ENCODE results near the gene PRSS50.

The PRSS50 gene

DNA sequence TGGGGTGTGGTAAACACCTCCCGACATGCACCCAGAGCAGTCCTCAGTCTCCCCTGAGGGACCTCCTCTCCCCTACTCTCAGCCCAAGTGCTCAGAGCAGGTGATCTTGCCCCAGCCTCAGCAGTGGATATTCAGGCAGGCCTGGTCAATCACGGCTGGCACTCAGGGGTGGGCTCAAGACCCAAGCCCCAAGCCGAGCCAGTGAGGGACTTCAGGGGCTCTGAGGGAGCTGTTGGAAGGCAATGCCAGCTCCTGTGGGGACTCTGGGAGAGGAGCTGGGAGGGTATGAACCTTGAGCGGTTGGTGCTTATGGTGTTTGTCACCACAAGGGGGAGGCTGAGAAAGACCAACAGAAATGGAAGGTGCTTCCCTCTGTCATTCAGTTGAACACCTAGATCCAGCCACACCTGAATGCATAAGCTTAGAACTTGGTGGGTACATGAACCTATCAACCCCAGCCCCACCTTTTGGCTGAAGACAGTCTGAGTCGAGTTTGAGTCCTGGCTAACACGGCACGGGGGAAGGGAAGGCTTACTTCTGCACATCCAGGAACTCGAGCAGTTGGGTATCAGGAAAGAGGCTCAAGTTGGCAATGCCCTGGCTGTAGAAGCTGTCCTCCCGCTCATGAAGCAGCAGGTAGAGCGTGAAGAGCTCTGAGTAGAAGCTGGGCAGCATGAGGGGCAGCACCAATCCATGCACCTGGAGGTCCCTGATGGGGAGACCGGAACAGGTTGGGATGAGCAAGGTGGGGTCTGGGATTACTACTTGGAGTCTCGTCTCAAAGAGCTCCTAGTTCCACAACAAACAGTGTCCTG lies 43.4 kb downstream of the PRSS50 start:
- DNase-seq (ENCODE audit: low read depth), result no peak
- H3K4me3 ChIP-seq (ENCODE audit: low read depth, low read length), result no peak overlapping the region

DNA sequence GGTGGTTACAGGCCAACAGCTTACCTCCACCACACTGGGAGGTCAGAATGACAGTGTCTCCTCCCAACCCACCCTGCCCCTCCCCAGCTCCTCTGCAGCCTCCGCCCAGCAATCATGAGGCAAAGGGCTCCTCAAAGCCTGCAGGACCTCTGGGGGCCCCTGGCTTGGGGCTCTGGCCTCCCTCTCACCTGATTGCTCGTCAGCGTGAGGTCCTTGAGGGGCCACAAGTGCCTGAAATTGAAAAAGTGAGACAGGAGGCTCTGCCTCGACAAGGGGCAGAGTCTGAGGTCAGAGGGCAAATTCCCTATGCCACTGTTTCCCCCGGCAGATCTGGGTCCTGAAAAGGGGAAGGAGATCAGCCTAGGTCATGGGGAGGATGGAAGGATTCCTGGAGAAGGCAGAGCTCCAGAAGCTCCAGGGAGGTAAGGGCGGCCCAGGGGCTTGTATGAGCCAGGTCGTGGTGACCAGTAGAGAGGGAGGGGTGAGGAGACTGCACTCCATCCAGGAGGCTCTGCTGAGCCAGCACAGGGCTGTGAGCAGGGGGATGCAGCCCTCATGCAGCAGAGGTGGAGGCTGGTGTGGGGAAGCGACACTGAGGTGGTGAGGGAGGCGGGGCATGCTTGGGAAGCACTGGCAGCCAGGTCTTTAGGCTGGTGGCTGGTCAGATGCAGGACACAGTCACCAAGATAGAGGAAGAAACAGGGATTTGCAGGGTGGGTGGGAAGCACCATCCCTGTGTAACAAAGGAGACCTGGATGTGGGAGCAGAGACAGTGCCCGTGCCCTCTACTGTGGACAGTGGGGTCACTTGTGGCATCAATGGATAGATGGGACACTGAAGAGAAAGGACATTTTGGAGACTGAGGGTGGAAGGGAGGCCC lies 44.3 kb downstream of the PRSS50 start:
- DNase-seq (ENCODE audit: low read depth), result no peak
- no peak overlapping the region for H3K4me3 ChIP-seq (ENCODE audit: low read depth, low read length)

DNA sequence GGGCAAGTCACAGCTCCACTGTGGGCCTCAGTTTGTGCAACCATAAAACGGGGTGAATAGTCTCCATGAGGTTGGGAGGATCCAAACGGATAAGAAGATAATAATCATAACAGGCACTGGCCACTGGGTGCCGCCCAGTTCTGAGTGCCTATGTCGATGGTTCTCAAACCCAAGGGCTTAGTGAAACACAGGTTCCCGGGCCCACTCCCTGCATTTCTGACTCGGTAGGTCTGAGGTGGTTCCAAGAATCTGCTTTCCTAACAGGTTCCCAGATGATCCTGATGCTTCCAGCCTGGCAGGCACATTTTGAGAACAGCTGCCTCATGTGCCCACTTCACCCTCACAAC lies 45.3 kb downstream of the PRSS50 start:
- H3K4me3 ChIP-seq (ENCODE audit: low read depth, low read length), result no peak overlapping the region
- DNase-seq (ENCODE audit: low read depth), result no peak

DNA sequence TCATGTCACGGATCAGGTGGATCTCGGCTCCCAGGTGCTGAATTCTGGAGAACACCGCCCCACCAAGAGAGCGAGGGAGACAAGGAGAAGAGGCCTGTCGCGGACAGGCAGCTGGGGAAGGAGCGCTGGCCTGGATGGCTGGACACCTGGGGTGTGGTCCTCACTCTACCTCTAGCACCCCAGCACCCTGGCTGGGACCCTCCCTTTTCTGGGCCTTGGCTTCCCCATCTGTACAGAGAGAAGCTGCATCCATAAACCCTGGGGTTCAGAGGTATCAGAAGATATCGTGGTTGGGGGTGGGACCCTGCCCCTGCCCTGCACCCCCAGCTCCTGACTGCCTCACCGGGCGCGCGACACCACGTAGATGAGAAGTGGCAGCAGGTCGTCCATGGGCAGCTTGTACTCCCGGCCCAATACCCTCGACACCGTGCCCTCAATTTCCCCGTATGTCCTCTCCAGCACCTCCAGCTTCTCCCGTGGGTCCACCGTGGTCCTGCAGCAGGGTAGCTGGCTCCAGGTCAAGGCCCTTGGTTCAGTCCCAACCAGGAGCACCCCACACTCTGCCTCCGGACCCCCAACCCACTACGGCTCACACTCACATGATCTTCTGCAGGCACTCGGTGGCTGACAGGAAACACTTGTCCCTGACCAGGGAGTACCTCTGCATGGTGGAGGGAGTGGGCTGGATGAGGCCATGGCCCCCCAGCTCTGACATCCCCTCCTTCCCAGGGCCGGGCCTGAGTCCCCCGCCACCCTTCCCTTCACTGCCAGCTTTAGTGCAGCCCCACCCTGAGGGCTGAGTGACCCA lies 45.9 kb downstream of the PRSS50 start:
- no peak overlapping the region for H3K4me3 ChIP-seq (ENCODE audit: low read depth, low read length)
- no peak for DNase-seq (ENCODE audit: low read depth)

DNA sequence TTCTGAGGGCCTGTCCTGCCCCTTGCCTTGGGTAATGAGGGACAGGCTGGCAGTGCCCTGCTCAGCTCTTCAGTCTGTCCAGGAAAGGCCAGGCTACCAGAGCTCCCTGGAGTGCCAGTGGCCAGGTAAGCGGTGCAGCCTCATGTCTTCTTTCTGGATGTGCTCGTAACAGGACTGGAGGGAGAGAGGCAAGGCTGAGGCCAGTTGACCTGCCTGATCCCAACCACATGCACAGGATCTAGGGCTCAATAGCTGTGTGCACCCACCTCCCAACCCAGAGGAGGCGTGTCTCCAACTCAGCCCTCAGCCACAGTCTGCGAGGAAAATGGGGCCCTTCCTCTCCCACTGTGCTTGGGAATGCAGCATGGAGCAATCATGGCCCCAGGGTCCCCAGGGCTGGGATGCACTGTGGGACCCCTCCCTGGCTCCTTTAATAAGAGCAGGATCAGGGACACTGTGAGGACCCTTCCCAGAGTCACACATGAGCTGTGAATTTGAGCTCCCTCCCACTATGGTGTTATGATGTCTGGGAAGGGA lies 46.7 kb downstream of the PRSS50 start:
- no peak overlapping the region for H3K4me3 ChIP-seq (ENCODE audit: low read depth, low read length)
- no peak for DNase-seq (ENCODE audit: low read depth)

DNA sequence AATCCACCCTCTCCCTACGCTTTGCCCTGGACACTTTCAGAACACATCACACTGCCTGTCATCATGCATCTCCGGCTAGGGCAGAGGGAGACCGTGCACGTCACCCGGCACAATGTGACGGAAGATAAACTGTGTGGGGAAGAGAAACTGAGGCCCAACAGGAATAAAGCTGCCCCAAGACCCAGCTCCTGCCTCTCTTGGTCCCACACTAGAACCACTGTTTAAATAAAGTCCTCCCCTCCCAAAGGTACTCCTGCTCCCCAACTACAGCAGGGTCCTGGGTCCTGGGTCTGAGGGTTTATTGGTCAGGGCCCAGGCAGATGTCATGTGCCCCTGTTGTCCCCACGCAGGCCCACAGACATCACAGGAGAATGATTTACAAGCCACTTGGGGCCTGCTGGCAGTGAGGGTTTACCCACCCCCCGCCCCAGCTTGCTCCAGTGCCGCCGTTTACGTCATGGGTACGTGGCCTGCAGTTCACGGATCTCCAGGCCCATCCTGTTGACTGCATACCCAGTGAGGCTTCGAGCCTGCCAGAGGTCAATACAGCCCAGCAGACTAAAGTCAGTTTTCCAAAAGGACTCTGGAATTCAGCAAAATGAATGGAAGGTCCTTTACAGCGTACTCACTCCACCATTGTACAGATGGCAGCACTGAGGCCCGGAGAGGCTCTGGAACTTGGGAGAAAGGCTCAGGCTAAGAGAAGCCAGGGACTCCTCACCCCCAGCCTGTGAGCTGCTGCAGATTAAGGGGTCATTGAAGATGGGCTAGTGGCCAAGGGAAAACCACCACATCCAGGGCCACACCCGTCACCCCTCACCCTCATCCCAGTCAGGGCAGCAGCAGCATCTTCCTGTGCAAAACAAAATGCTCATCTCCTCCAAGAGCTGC lies 47.4 kb downstream of the PRSS50 start:
- no peak for DNase-seq (ENCODE audit: low read depth)
- H3K4me3 ChIP-seq (ENCODE audit: low read depth, low read length), result no peak overlapping the region

- DNase-seq (ENCODE audit: low read depth), result no peak
- H3K4me3 ChIP-seq (ENCODE audit: low read depth, low read length), result no peak overlapping the region
Observed at GRCh38 chr3:46669191-46669999, 48.3 kb downstream of the PRSS50 start.

DNA sequence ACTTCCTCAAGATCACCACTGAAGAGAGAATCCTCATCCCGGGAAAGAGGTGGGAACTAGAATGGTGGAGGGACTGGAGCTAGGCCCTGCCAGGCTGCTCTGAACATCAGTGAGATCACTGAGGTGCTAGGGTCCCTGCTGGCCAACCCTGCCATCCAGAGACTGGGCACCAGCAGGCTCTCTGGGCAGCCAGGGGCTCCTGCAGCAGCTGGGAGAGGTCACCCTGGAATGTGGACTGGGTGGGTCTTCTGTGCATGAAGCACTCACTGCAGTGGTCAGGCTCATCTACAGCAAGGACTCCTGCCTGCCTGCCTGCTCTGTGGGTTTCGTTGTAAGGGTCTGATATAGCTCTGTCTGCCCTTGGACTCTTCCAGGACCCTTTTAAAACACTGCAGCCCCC lies 49.1 kb downstream of the PRSS50 start:
- H3K4me3 ChIP-seq (ENCODE audit: low read depth, low read length), result no peak overlapping the region
- no peak for DNase-seq (ENCODE audit: low read depth)

GRCh38 chr3:46668116-46668515 lies 49.6 kb downstream of the PRSS50 start:
- no peak for DNase-seq (ENCODE audit: low read depth)
- no peak overlapping the region for H3K4me3 ChIP-seq (ENCODE audit: low read depth, low read length)

DNA sequence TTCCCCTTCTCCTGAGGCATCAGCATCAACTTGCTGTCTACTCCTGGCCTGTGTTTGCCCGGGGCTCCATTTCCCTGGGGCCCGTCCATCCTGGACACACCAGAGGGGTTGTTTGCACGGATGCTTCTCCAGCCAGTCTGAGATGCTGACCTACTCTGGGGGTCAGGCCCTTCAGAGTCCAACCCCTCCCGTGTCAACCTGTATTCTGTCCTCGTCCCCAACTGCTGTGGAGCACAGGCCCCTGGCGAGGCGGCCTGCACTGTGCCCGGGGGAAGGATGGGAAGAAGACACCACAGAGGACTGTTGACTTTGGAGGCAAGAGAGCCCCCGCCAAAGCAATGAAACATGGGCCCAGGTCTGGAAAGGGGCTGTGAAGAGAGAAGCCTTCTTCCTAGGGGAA lies 50.0 kb downstream of the PRSS50 start:
- H3K4me3 ChIP-seq (ENCODE audit: low read depth, low read length), result no peak overlapping the region
- no peak for DNase-seq (ENCODE audit: low read depth)

DNA sequence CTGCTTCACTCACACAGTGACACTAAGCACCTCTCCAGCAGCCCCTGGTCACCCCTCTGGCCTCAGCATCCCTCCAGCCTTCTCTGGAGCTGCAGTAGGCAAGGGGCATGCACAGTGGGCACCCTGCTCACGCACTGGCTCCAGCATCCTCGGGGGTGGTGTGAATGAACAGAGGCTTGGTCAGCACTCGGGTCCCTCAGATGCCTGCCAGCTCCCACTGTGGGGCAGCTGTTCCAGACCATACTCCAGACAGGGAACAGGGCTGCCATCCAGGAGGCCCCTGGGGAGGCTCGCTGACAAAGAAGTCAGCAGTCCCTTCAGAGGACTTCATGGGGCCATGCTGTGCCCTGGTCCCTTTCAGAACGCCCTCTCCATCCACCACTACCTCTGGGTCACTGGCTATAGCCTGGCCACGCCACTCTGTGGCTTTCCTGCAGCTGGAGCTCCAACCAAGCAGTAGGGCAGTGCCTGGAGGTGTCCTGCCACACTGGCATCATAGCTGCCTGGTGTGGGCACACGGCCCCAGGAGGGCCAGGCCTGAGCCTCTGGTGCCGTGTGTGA lies 50.5 kb downstream of the PRSS50 start:
- no peak overlapping the region for H3K4me3 ChIP-seq (ENCODE audit: low read depth, low read length)
- no peak for DNase-seq (ENCODE audit: low read depth)

- DNase-seq (ENCODE audit: low read depth), result no peak
- H3K4me3 ChIP-seq (ENCODE audit: low read depth, low read length), result no peak overlapping the region
Observed at GRCh38 chr3:46666453-46666845, 51.2 kb downstream of the PRSS50 start.

DNA sequence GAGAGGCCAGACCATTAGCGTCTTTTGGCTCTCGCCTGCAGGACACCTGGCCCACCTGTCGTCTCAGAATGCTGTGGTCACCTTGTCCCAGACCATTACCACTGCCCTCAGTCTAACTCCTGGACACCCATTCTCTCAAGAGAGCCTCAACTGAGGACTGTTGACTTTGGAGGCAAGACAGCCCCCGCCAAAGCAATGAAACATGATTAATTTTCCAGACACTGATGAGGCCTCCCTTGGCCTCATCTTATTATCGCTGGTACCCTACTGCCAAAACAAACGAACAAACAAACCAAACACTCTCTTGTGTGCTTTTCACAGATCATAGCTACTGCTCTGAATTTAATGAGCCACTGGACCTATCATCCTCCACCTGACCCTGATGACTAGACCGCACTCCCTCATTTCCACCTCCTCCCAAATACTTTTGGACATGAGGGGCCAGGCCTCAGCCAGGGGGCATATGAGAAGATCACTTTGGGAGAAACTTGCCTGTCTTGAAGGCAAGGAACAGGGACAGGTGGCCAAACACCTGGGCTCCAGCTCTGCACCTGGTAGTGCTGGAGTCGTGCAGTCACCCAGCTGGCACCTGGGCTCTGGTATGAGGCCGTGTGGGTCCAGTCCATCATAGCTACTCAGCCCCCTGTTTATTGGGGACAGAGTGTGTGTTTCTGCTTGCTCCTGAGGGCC lies 51.8 kb downstream of the PRSS50 start:
- H3K4me3 ChIP-seq (ENCODE audit: low read depth, low read length), result no peak overlapping the region
- no peak for DNase-seq (ENCODE audit: low read depth)

DNA sequence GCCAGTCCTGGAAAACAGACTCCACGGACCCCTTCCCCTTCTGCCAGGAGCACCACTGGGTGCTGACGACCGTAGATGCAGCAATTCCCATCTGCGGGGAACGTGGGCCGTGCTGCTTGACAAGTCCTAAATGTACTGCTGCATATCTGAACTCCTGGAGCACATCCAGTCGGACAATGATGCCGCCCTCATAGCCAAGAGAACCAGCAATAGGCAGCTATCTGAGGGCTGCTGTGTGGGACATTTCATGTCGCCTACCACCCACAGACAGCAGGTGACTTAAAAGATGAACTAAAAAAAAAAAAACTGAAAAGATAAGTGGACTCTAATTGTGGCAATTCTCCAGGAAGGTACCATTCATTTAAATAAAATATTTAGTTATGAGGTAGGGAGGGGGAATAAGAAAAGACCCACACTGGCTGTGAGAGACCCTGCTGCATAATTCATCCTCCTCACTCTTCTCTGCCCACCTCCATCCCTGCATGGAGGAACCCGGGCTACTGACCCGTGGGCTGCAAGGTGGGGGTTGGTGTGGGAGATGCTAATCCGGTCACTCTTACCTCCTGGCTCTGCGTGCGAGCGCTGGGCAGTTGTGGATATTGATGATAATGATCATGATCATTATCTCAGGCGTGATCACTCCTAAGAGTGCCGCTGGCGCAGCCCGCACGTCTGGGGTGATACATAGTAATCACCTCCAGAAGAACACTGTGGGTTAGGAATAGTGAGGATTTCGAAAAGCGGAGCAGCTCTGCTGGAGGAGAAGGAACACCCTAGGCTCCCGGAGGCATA lies 52.5 kb downstream of the PRSS50 start:
- DNase-seq (ENCODE audit: low read depth), result no peak

DNA sequence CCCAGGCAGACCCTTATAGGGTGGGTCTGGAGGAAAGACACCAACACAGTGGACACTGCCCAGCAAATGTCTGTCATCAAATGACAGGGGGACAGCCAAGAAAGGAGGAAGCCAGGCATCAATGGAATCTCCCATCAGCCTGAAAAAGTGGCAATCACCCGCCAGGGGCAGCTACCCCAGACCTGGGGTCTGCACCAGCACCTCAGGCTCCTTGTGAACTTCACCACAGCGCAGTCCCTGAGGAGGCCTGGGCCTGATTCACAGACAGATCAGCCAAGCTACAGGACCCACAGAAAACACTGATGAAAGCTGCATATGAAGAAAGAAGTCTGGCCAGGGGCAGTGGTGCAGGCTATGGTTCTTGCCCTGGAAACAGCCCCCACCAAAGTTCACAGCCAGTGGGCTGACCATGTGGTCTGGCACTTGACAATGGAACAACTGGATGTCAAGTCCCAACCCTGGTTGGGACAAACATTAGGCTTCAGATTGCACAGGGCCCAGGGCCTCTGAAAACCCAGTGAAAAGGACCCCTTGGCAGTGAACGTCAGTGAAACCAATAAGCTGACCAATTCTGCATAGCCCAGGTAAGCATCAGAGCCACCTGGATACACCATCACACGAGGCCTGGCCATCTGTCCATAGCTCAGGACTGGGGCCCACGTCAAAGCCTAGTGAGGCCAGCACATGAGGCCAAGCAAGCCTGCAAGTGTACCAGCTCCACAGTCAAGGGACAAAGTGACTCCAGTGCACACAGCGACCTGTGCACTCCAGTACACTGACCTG lies 53.3 kb downstream of the PRSS50 start:
- H3K4me3 ChIP-seq (ENCODE audit: low read depth, low read length), result no peak overlapping the region
- no peak for DNase-seq (ENCODE audit: low read depth)

More for the DNA sequence above, 52.5 kb downstream of the PRSS50 start:
- no peak overlapping the region for H3K4me3 ChIP-seq (ENCODE audit: low read depth, low read length)
